ENCODE results near the gene ARHGAP35. TPM values are rescaled to one million over a fixed set of nuclear protein-coding genes. Genes with fewer than 3 reads are reported as not detected.
"Not testable (repeated sequence)": the region's sequence is repeated elsewhere in the genome, so short reads cannot be mapped to it uniquely, and the experiment has no call there.

The ARHGAP35 gene
- total RNA-seq, 3 donors from 2014 or later: 44.8 to 61.9 (median 60.3) TPM

- H3K27ac ChIP-seq: peak within 1 kb of the TSS; percentile 91 to 94
- TF ChIP-seq CTCF (IDR thresholded peaks at IDR 0.05): no peak
- TF ChIP-seq POLR2A (IDR thresholded peaks at IDR 0.05): peak; percentile 43
- TF ChIP-seq POLR2AphosphoS5 (IDR thresholded peaks at IDR 0.05): peak; percentile 81 to 90 (median 88)
- peaks cover 0 to 5% of the 10 kb centered on the region in 2 donors for H3K4me1 ChIP-seq
- no peaks in the 10 kb centered on the region for H3K9me3 ChIP-seq
- no peaks in the 10 kb centered on the region for H3K27me3 ChIP-seq
- peak; percentile 91 to 98 for DNase-seq (ENCODE audit: low spot score in 2 of 2)
- no peaks in the 10 kb centered on the region for H3K36me3 ChIP-seq
- peak within 1 kb of the TSS; percentile 84 to 91 (median 86) for H3K4me3 ChIP-seq
- intact Hi-C loops (cut with DNase I; ENCODE audit: low total_unique reads): no loop called here
Observed at GRCh38 chr19:46850228-46851203, 10.3 kb upstream of the ARHGAP35 start, which contains the start of gene AP2S1. Gene AP2S1, minus strand, starts transcription at chr19:46850846. Its CDS starts 80 bp downstream, at chr19:46850766.

GRCh38 chr19:46852830-46853229 is 8.0 kb upstream of the ARHGAP35 start:
- no peak overlapping the region for H3K27ac ChIP-seq
- intact Hi-C loops (cut with DNase I; ENCODE audit: low total_unique reads): no loop called here
- H3K27me3 ChIP-seq: no peaks in the 10 kb centered on the region
- no peak for DNase-seq (ENCODE audit: low spot score in 2 of 2)
- H3K4me3 ChIP-seq: no peak overlapping the region
- TF ChIP-seq POLR2AphosphoS5 (IDR thresholded peaks at IDR 0.05): no peak
- TF ChIP-seq POLR2A (IDR thresholded peaks at IDR 0.05): no peak
- TF ChIP-seq CTCF (IDR thresholded peaks at IDR 0.05): no peak
- H3K9me3 ChIP-seq: no peaks in the 10 kb centered on the region
- peaks cover 0 to 5% of the 10 kb centered on the region in 2 donors for H3K4me1 ChIP-seq
- no peaks in the 10 kb centered on the region for H3K36me3 ChIP-seq

DNA sequence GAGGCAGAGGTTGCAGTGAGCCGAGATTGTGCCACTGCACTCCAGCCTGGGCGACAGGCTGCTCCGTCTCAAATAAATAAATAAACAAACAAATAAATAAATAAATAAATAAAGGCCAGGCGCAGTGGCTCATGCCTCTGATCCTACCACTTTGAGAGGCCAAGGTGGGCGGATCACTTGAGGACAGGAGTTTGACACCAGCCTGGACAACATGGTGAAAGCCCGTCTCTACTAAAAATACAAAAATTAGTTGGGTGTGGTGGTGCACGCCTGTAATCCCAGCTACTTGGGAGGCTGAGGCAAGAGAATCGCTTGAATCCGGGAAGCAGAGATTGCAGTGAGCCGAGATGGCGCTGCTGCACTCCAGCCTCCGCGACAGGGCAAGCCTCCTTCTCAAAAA is 6.1 kb upstream of the ARHGAP35 start:
- not testable (repeated sequence) for H3K27me3 ChIP-seq, H3K4me1 ChIP-seq, H3K36me3 ChIP-seq, H3K4me3 ChIP-seq, H3K9me3 ChIP-seq
- intact Hi-C loops (cut with DNase I; ENCODE audit: low total_unique reads): loop anchor here (5.0 kb wide), 1 partner anchor 138 kb away; no protein-coding TSS in a partner anchor
- DNase-seq (ENCODE audit: low spot score in 2 of 2): peak in 1 of 2 donors; percentile 31
- H3K27ac ChIP-seq: peak overlapping the region; percentile 59 to 75

- intact Hi-C loops (cut with DNase I; ENCODE audit: low total_unique reads): loop anchor here (5.0 kb wide), 1 partner anchor 136 kb away; no protein-coding TSS in a partner anchor
- Histone ChIP-seq H3K27me3 (no peaks in the 10 kb centered on the region), H3K4me3 (peak overlapping the region; percentile 35 to 58 (median 46)), H3K36me3 (no peaks in the 10 kb centered on the region), H3K4me1 (peaks cover 0 to 4% of the 10 kb centered on the region in 2 donors), H3K27ac (peak overlapping the region; percentile 67 to 92), H3K9me3 (no peaks in the 10 kb centered on the region)
- DNase-seq (ENCODE audit: low spot score in 2 of 2): peak; percentile 96 to 98
- TF ChIP-seq POLR2AphosphoS5 (IDR thresholded peaks at IDR 0.05) (peak; percentile 31 to 73 (median 57)), POLR2A (IDR thresholded peaks at IDR 0.05) (no peak), CTCF (IDR thresholded peaks at IDR 0.05) (peak in 2 of 3 donors; percentile 62 to 68)
Observed at GRCh38 chr19:46856062-46857022, 4.5 kb upstream of the ARHGAP35 start.

DNA sequence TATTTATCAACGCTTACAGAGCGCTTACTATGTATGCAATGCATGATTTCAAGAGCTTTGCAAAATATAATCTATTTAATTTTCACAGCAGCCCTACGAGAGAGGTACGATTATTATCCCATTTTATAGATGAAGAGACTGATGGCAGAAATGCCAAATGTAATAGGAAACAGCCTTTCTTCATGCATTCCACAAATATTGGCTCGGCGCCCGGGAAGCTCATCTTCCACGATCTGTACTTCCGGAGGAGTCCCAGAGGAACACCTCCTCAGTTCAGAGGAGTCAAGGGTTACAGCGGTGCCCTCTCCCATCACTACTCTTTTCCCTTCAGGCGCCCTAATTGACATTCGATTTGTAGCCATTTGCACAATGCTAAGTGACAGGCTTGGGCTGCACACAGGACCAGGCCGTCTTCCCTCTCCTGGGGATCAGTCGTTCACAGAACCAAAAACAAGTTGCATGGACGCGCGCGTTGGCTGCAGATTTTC is 1.1 kb upstream of the ARHGAP35 start:
- Histone ChIP-seq H3K4me1 (peaks cover 0 to 4% of the 10 kb centered on the region in 2 donors), H3K36me3 (no peaks in the 10 kb centered on the region), H3K27me3 (no peaks in the 10 kb centered on the region), H3K9me3 (no peaks in the 10 kb centered on the region), H3K4me3 (peak overlapping the region; percentile 58 to 93 (median 77)), H3K27ac (peak overlapping the region; percentile 93 to 98)
- DNase-seq (ENCODE audit: low spot score in 2 of 2): peak in 1 of 2 donors; percentile 76
- intact Hi-C loops (cut with DNase I; ENCODE audit: low total_unique reads): loop anchor here (2.0 to 5.0 kb wide), 2 partner anchors 53 to 133 kb away; no protein-coding TSS in a partner anchor
- TF ChIP-seq POLR2A (IDR thresholded peaks at IDR 0.05) (no peak), POLR2AphosphoS5 (IDR thresholded peaks at IDR 0.05) (peak in 1 of 3 donors; percentile 37)
